HepG2 (cell line): ENCODE measurements around the gene SUPT6H. TPM values are rescaled to one million over a fixed set of nuclear protein-coding genes. Genes with fewer than 3 reads are reported as not detected.

ENCODE experiments used
- ATAC-seq: fragments of 200-7000 bp; cut with Tn5 transposase; 3 replicates; pipeline ENCODE4 v1.9.1; 2020; ENCODE audit warnings: mild to moderate bottlenecking, moderate library complexity
- BruUV-seq: library from RNA; stranded (reverse); fragments of 400-500 nt; replicated peaks from 2 replicates; lab custom pipeline; 2021; lab: Mats Ljungman, UMichigan
- CTCF ChIA-PET: fragments of 300-600 bp; formaldehyde crosslinking; extraction: SDS; loops from one replicate; lab custom pipeline; 2021; ENCODE audit warnings: low total read pairs, inconsistent platforms, low intra/inter-chr PET ratio; lab: Yijun Ruan, JAX
- POLR2A ChIA-PET: fragments of 350-600 bp; sonication (Branson Sonifier 250); formaldehyde crosslinking; loops from one replicate; lab custom pipeline; 2020; ENCODE audit warnings: antibody characterized with exemption, inconsistent platforms; lab: Yijun Ruan, JAX
- DNase-seq: peaks from one replicate; pipeline ENCODE4 v3.0.0-alpha.2; 2015; ENCODE audit warnings: low spot score
- FAIRE-seq: peaks from 3 replicates; lab custom pipeline; 2011; peaks lifted over from hg19 to GRCh38; lab: Jason Lieb, UNC
- H2AFZ ChIP-seq: one replicate; pipeline ENCODE4 v1.6.1; 2011; ENCODE audit warnings: low read length, inconsistent platforms
- H3K27ac ChIP-seq: fragments of 300-600 bp; 3 replicates; pipeline ENCODE4 v1.8.0; 2011; ENCODE audit warnings: mixed run types, mild to moderate bottlenecking, mixed read lengths, low read length, inconsistent platforms; ENCODE audit not compliant: insufficient read depth; ENCODE audit errors: extremely low read length
- H3K27me3 ChIP-seq, 2 experiments: fragments of 200-600 bp in 1 of 2; 2 replicates in 1 of 2; 3 replicates in 1 of 2; pipeline versions ENCODE4 v1.6.0 to v1.8.0; 2011; ENCODE audit warnings: low read length in 2 of 2, mild to moderate bottlenecking in 2 of 2, moderate library complexity in 2 of 2, inconsistent platforms in 1 of 2; ENCODE audit not compliant: insufficient read depth in 2 of 2, control insufficient read depth in 1 of 2
- H3K36me3 ChIP-seq, 2 experiments: fragments of 200-600 bp in 1 of 2; replicated peaks in 1 of 2; 2 replicates in 1 of 2; 3 replicates in 1 of 2; pipeline versions ENCODE4 v1.5.1 to v1.8.0; 2011; ENCODE audit warnings: low read length in 2 of 2, inconsistent platforms in 1 of 2; ENCODE audit not compliant: insufficient read depth in 2 of 2, control insufficient read depth in 1 of 2
- H3K4me1 ChIP-seq: 2 replicates; pipeline ENCODE4 v1.5.1; 2012; ENCODE audit warnings: low read length, inconsistent platforms; ENCODE audit not compliant: insufficient read depth
- H3K4me2 ChIP-seq: 2 replicates; pipeline ENCODE4 v1.6.0; 2011; ENCODE audit warnings: low read depth, low read length, inconsistent platforms
- H3K4me3 ChIP-seq, 3 experiments: fragments of 200-600 bp in 1 of 3; sonication (generic), shearing (Covaris generic) in 1 of 3; replicated peaks in 1 of 3; 2 replicates each; pipeline ENCODE4 v1.5.1; 2011 to 2016; ENCODE audit warnings: low read length in 3 of 3, inconsistent platforms in 2 of 3, low read depth in 2 of 3, mild to moderate bottlenecking in 2 of 3, control low read depth in 1 of 3, mixed read lengths in 1 of 3; ENCODE audit not compliant: insufficient read depth in 1 of 3
- H3K79me2 ChIP-seq: one replicate; pipeline ENCODE4 v1.6.1; 2011; ENCODE audit warnings: low read length, inconsistent platforms; ENCODE audit not compliant: insufficient read depth
- H3K9ac ChIP-seq: 2 replicates; pipeline ENCODE4 v1.6.0; 2011; ENCODE audit warnings: mild to moderate bottlenecking, low read depth, low read length, inconsistent platforms; ENCODE audit not compliant: insufficient read depth
- H3K9me3 ChIP-seq: 2 replicates; pipeline ENCODE4 v1.5.1; 2012; ENCODE audit warnings: mild to moderate bottlenecking, low read length
- H4K20me1 ChIP-seq: 2 replicates; pipeline ENCODE4 v1.6.0; 2011; ENCODE audit warnings: inconsistent platforms, mild to moderate bottlenecking, low read length, moderate library complexity; ENCODE audit not compliant: insufficient read depth
- SMAD9 ChIP-seq: sonication (generic); formaldehyde crosslinking; IDR thresholded peaks from 2 replicates; pipeline ENCODE4 v1.5.1; 2020; ENCODE audit warnings: mild to moderate bottlenecking, missing genetic modification reagents
- SOX6 ChIP-seq, 2 experiments: fragments of 450-650 bp in 1 of 2; sonication (generic) in 1 of 2; formaldehyde crosslinking in 1 of 2; IDR thresholded peaks; 2 replicates each; pipeline versions ENCODE4 v1.4.0 to v1.6.1; 2017 to 2020; ENCODE audit warnings: antibody characterized with exemption in 1 of 2, mild to moderate bottlenecking in 1 of 2, missing genetic modification reagents in 1 of 2
- SP140L ChIP-seq: sonication (generic); formaldehyde crosslinking; IDR thresholded peaks from 2 replicates; pipeline ENCODE4 v1.4.0; 2020; ENCODE audit warnings: missing genetic modification reagents, borderline replicate concordance
- THRA ChIP-seq: sonication (generic); formaldehyde crosslinking; IDR thresholded peaks from 2 replicates; pipeline ENCODE4 v1.4.0; 2020; ENCODE audit warnings: missing genetic modification reagents, borderline replicate concordance
- USF2 ChIP-seq, 2 experiments: sonication (generic) in 1 of 2; formaldehyde crosslinking in 1 of 2; IDR thresholded peaks; 2 replicates each; pipeline versions ENCODE4 v1.5.1 to v1.6.1; 2011 to 2020; ENCODE audit warnings: borderline replicate concordance in 1 of 2, low read depth in 1 of 2, low read length in 1 of 2, mild to moderate bottlenecking in 1 of 2, missing genetic modification reagents in 1 of 2, moderate library complexity in 1 of 2
- ZFAT ChIP-seq: sonication (generic); formaldehyde crosslinking; conservative IDR thresholded peaks from 2 replicates; pipeline ENCODE4 v1.8.1; 2023; ENCODE audit warnings: missing genetic modification reagents, inconsistent platforms
- ZNF883 ChIP-seq: sonication (generic); formaldehyde crosslinking; IDR thresholded peaks from 2 replicates; pipeline ENCODE4 v1.5.1; 2020; ENCODE audit warnings: mild to moderate bottlenecking, missing genetic modification reagents; ENCODE audit errors: not compliant biosample characterization
- WGBS: methylation state at CpG from one replicate; pipeline ENCODE4 v1.1.6; 2017; ENCODE audit warnings: low lambda C conversion rate; 5-methylcytosine and 5-hydroxymethylcytosine counted together
- in situ Hi-C: cut with HindIII; loops from 2 replicates; pipeline ENCODE4 v1.10.0; 2017; ENCODE audit warnings: low pct_unique_long_range_greater_than_20kb; ENCODE audit not compliant: extremely low pct_ligation_motif_present
- intact Hi-C: fragments of 100-400 bp; cut with micrococcal nuclease; formaldehyde crosslinking; loops from one replicate; pipeline ENCODE4 v1.10.0; 2022; ENCODE audit not compliant: unreplicated experiment
- polyA plus RNA-seq, 8 experiments: library from polyadenylated mRNA; depleted of rRNA in 3 of 8; stranded (reverse) in 7 of 8; unstranded in 1 of 8; fragments of >200 nt; fragmentation: Illumina TruSeq in 4 of 8; extraction: Trizol in 4 of 8; gene quantifications; 2 replicates each; pipeline versions ENCODE4 v1.2.1 to v1.2.3, GENCODE V29; 2011 to 2016; ENCODE audit warnings: low read depth in 4 of 8, missing spikeins in 1 of 8, mixed read lengths in 1 of 8; ENCODE audit not compliant: insufficient read depth in 1 of 8
- total RNA-seq, 5 experiments: library from RNA; depleted of rRNA; stranded (reverse); fragments of >200 nt; fragmentation: Illumina TruSeq; extraction: Trizol; gene quantifications; 2 replicates each; pipeline ENCODE4 v1.2.3, GENCODE V29; 2016; ENCODE audit warnings: low read depth in 1 of 5

Gene SUPT6H
- total and polyA plus RNA-seq, 2 of the 13 experiments (the other 11 are each of a cell fraction or from before 2014, with no cell fraction given) = 32.7 to 39.9 TPM

GRCh38 chr17:28624148-28624547, 37.9 kb upstream of the SUPT6H start:
- Histone ChIP-seq H2AFZ (no peak overlapping the region), H3K9me3 (no peaks in the 10 kb centered on the region), H3K36me3 (peaks cover 27 to 66% of the 10 kb centered on the region in 2 experiments), H3K4me2 (no peak overlapping the region), H3K27me3 (no peaks in the 10 kb centered on the region), H3K27ac (no peak overlapping the region), H3K79me2 (no peaks in the 10 kb centered on the region), H3K4me3 (no peak overlapping the region), H3K9ac (no peak overlapping the region), H3K4me1 (peaks cover 5% of the 10 kb centered on the region; the same call in 1 of the 2 replicates), H4K20me1 (no peaks in the 10 kb centered on the region)
- TF ChIP-seq USF2 (IDR thresholded peaks at IDR 0.05; ENCODE audit: low read depth, low read length) = no peak
- no peak for TF ChIP-seq USF2 (CRISPR knock-in tag; IDR thresholded peaks at IDR 0.05; ENCODE audit: borderline replicate concordance)
- intact Hi-C loops (loop anchor here (1.0 kb wide), 1 partner anchor 20 kb away; no protein-coding TSS in a partner anchor), in situ Hi-C loops (loop anchor here (5.0 kb wide), 1 partner anchor 52 kb away; the partner anchor contains the start of gene PIGS)
- DNase-seq (no peak), FAIRE-seq (no peak), ATAC-seq (no peak)
- ChIA-PET POLR2A (interaction anchor here (0.6 kb wide), 1 partner anchor 12 kb away, joined by 3 read pairs; no protein-coding TSS in a partner anchor), CTCF (no interaction called here)
- WGBS = 100% methylated on average over 2 of the region's 2 CpGs
- BruUV-seq = no TSS peak

- H3K9ac ChIP-seq = no peak overlapping the region
- no peaks in the 10 kb centered on the region for H3K9me3 ChIP-seq
- WGBS = 98% methylated on average over 4 of the region's 4 CpGs
- ATAC-seq = no peak
- no peaks in the 10 kb centered on the region for H3K79me2 ChIP-seq
- no TSS peak for BruUV-seq
- intact Hi-C loops = no loop called here
- H3K4me1 ChIP-seq = peaks cover 5% of the 10 kb centered on the region; the same call in 1 of the 2 replicates
- H3K4me3 ChIP-seq = no peak overlapping the region
- no peaks in the 10 kb centered on the region for H3K27me3 ChIP-seq
- DNase-seq = no peak
- H3K4me2 ChIP-seq = no peak overlapping the region
- H4K20me1 ChIP-seq = no peaks in the 10 kb centered on the region
- FAIRE-seq = no peak
- in situ Hi-C loops = loop anchor here (25.0 kb wide), 1 partner anchor 260 kb away; the partner anchor contains the start of gene FLOT2
- no peak overlapping the region for H2AFZ ChIP-seq
- H3K36me3 ChIP-seq = peaks cover 18 to 56% of the 10 kb centered on the region in 2 experiments
- ChIA-PET CTCF (no interaction called here), POLR2A (no interaction called here)
- H3K27ac ChIP-seq = no peak overlapping the region
- TF ChIP-seq SOX6 (IDR thresholded peaks at IDR 0.05) (no peak), SOX6 (CRISPR knock-in tag; IDR thresholded peaks at IDR 0.05) (no peak), THRA (CRISPR knock-in tag) (no peak), ZFAT (CRISPR knock-in tag) (no peak), SP140L (CRISPR knock-in tag) (no peak), SMAD9 (CRISPR knock-in tag) (no peak), ZNF883 (no peak)
These were observed 35.2 kb upstream of the SUPT6H start for GRCh38 chr17:28626818-28627217.
